Panc1 (cell line): ENCODE measurements around the gene NNAT.

Experiments used
- CTCF ChIP-seq: fragments of 450-650 bp; IDR thresholded peaks from 2 replicates; pipeline ENCODE4 v1.5.1; 2017; ENCODE audit warnings: mild to moderate bottlenecking
- POLR2AphosphoS5 ChIP-seq: IDR thresholded peaks from 2 replicates; pipeline ENCODE4 v1.6.1; 2012; ENCODE audit warnings: mild to moderate bottlenecking, low read depth, low read length, moderate library complexity
- REST ChIP-seq, 2 experiments: IDR thresholded peaks; 2 replicates each; pipeline ENCODE4 v1.6.1; 2011 to 2012; ENCODE audit warnings: low read depth in 2 of 2, control low read depth in 1 of 2, low read length in 1 of 2, mild to moderate bottlenecking in 1 of 2, moderate library complexity in 1 of 2; ENCODE audit not compliant: insufficient read depth in 1 of 2
- TCF7L2 ChIP-seq: IDR thresholded peaks from 2 replicates; pipeline ENCODE4 v1.6.1; 2011; ENCODE audit warnings: mild to moderate bottlenecking, low read depth, low read length, inconsistent platforms

DNA sequence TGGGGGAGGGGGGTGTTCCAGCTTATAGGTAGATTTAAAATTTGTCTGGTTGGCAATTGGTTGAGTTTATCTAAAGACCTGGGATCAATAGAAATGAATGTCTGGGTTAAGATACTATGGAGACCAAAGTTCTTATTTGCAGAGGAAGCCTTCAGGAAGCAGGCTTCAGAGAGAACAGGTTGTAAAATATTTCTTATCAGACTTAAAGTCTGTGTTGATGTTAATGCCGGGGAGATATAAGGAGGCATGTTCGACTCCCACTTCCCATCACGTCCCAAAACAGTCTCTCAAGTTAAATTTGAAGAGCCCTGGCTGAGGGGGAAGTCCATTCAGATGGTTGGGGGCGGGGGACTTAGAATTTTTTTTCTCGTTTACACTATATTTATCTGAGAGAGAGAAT is 19.0 kb downstream of the NNAT start:
- no peak for TF ChIP-seq CTCF
- no peak for TF ChIP-seq TCF7L2
- TF ChIP-seq REST (IDR thresholded peaks at IDR 0.05; ENCODE audit: insufficient read depth in 1 of 2, low read depth in 2 of 2, low read length in 1 of 2): no peak
- no peak for TF ChIP-seq POLR2AphosphoS5
